ENCODE results near the gene MGRN1.

- TF ChIP-seq, protein P1, sequence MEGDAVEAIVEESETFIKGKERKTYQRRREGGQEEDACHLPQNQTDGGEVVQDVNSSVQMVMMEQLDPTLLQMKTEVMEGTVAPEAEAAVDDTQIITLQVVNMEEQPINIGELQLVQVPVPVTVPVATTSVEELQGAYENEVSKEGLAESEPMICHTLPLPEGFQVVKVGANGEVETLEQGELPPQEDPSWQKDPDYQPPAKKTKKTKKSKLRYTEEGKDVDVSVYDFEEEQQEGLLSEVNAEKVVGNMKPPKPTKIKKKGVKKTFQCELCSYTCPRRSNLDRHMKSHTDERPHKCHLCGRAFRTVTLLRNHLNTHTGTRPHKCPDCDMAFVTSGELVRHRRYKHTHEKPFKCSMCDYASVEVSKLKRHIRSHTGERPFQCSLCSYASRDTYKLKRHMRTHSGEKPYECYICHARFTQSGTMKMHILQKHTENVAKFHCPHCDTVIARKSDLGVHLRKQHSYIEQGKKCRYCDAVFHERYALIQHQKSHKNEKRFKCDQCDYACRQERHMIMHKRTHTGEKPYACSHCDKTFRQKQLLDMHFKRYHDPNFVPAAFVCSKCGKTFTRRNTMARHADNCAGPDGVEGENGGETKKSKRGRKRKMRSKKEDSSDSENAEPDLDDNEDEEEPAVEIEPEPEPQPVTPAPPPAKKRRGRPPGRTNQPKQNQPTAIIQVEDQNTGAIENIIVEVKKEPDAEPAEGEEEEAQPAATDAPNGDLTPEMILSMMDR (IDR thresholded peaks at IDR 0.05), result no peak
- TF ChIP-seq POLR2AphosphoS5 (IDR thresholded peaks at IDR 0.05), result no peak
- TF ChIP-seq POLR2A (IDR thresholded peaks at IDR 0.05), result no peak
Observed at GRCh38 chr16:4594433-4595410, 29.9 kb upstream of the MGRN1 start.
